ENCODE measurements around the gene IRF6.

DNA sequence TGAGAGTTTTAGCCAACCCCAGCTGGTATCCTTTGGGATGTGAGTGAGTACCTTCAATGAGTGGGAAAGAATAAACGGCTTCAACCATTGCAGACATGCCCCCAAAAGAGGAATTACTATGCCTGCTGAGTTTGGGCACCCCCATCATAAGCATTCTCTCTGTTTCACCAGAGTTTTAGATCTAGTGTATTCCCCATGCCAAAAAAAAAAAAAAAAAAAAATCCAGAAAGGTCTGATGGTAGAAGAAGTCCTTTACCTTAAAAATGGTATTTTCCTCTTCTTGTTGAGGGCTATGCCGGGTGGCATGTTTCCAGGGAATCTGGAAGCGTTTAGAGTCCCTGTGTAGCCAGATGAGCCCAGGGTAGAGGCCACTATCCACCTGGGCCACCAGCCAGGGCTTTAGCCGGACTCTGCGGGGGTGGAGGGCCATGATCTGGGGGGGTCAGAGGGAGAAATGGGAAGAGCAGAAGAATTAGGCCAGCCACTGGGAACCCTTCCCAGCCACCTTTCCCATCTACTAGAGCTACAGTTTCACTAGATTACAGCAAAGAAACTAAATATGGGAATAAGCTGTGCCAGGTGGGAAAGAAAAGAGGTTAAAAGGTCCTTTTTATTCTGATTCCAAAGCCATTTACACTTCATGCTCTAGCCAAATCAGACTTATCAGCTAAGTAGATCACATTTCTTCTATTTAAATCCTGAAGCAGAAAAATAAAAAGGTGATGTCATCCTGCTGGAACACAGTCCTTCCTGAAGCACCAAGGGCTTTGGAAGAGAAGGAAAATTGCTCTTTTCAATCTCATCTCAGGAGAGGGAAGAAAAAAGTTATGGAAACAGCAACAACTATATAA lies 4.7 kb downstream of the IRF6 start:
- TF ChIP-seq, protein P1, sequence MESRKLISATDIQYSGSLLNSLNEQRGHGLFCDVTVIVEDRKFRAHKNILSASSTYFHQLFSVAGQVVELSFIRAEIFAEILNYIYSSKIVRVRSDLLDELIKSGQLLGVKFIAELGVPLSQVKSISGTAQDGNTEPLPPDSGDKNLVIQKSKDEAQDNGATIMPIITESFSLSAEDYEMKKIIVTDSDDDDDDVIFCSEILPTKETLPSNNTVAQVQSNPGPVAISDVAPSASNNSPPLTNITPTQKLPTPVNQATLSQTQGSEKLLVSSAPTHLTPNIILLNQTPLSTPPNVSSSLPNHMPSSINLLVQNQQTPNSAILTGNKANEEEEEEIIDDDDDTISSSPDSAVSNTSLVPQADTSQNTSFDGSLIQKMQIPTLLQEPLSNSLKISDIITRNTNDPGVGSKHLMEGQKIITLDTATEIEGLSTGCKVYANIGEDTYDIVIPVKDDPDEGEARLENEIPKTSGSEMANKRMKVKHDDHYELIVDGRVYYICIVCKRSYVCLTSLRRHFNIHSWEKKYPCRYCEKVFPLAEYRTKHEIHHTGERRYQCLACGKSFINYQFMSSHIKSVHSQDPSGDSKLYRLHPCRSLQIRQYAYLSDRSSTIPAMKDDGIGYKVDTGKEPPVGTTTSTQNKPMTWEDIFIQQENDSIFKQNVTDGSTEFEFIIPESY (IDR thresholded peaks at IDR 0.05; ENCODE audit: borderline replicate concordance, low read depth), result no peak
- TF ChIP-seq RAD21 (IDR thresholded peaks at IDR 0.05; ENCODE audit: low read length), result no peak
- TF ChIP-seq, protein P2, sequence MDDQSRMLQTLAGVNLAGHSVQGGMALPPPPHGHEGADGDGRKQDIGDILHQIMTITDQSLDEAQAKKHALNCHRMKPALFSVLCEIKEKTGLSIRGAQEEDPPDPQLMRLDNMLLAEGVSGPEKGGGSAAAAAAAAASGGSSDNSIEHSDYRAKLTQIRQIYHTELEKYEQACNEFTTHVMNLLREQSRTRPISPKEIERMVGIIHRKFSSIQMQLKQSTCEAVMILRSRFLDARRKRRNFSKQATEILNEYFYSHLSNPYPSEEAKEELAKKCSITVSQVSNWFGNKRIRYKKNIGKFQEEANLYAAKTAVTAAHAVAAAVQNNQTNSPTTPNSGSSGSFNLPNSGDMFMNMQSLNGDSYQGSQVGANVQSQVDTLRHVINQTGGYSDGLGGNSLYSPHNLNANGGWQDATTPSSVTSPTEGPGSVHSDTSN (IDR thresholded peaks at IDR 0.05), result no peak
- TF ChIP-seq ELF1 (IDR thresholded peaks at IDR 0.05), result no peak
- TF ChIP-seq CHD2 (IDR thresholded peaks at IDR 0.05; ENCODE audit: low read length, partially characterized antibody), result peak; percentile 10
- TF ChIP-seq, protein P3, sequence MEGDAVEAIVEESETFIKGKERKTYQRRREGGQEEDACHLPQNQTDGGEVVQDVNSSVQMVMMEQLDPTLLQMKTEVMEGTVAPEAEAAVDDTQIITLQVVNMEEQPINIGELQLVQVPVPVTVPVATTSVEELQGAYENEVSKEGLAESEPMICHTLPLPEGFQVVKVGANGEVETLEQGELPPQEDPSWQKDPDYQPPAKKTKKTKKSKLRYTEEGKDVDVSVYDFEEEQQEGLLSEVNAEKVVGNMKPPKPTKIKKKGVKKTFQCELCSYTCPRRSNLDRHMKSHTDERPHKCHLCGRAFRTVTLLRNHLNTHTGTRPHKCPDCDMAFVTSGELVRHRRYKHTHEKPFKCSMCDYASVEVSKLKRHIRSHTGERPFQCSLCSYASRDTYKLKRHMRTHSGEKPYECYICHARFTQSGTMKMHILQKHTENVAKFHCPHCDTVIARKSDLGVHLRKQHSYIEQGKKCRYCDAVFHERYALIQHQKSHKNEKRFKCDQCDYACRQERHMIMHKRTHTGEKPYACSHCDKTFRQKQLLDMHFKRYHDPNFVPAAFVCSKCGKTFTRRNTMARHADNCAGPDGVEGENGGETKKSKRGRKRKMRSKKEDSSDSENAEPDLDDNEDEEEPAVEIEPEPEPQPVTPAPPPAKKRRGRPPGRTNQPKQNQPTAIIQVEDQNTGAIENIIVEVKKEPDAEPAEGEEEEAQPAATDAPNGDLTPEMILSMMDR (IDR thresholded peaks at IDR 0.05), result no peak
- TF ChIP-seq FOXJ3 (CRISPR knock-in tag; IDR thresholded peaks at IDR 0.05), result no peak
- peak; percentile 48; the same call in 1 of the 2 replicates for TF ChIP-seq RXRA (IDR thresholded peaks at IDR 0.05; ENCODE audit: borderline replicate concordance, low read depth)
- no peak for TF ChIP-seq RCOR1 (IDR thresholded peaks at IDR 0.05; ENCODE audit: low read length)
- no peak for TF ChIP-seq GABPA (IDR thresholded peaks at IDR 0.05; ENCODE audit: low read depth)
- no peak for TF ChIP-seq POLR2AphosphoS5 (IDR thresholded peaks at IDR 0.05; ENCODE audit: low read depth, low read length)
- no peak for TF ChIP-seq TAF1 (IDR thresholded peaks at IDR 0.05; ENCODE audit: borderline replicate concordance, low read depth, low read length)
- TF ChIP-seq NFIC (IDR thresholded peaks at IDR 0.05; ENCODE audit: borderline replicate concordance), result peak; percentile 73
- TF ChIP-seq, protein P4, sequence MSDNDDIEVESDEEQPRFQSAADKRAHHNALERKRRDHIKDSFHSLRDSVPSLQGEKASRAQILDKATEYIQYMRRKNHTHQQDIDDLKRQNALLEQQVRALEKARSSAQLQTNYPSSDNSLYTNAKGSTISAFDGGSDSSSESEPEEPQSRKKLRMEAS (IDR thresholded peaks at IDR 0.05; ENCODE audit: low read depth), result no peak
